ACC112 (cell line): ENCODE measurements around the gene ITPR1.

Experiments
- H2AFZ ChIP-seq: fragments of 200-600 bp; sonication (generic); one replicate; pipeline ENCODE4 v1.6.0; 2017; ENCODE audit warnings: antibody characterized with exemption, low read length; ENCODE audit not compliant: unreplicated experiment
- H3K27ac ChIP-seq: fragments of 200-600 bp; sonication (generic); 2 replicates; pipeline ENCODE4 v1.5.1; 2014; ENCODE audit warnings: low read depth, mild to moderate bottlenecking, antibody characterized with exemption, low read length, moderate library complexity
- H3K27me3 ChIP-seq: fragments of 200-600 bp; sonication (generic); 2 replicates; pipeline ENCODE4 v1.6.1; 2014; ENCODE audit warnings: mild to moderate bottlenecking, antibody characterized with exemption, low read length, moderate library complexity, mixed read lengths; ENCODE audit not compliant: insufficient read depth
- H3K36me3 ChIP-seq: fragments of 200-600 bp; sonication (generic); 2 replicates; pipeline ENCODE4 v1.6.1; 2016; ENCODE audit warnings: mild to moderate bottlenecking, antibody characterized with exemption, low read length, moderate library complexity, mixed read lengths; ENCODE audit not compliant: insufficient read depth
- H3K4me1 ChIP-seq: fragments of 200-600 bp; sonication (generic); one replicate; pipeline ENCODE4 v1.6.1; 2016; ENCODE audit warnings: low read length, mixed read lengths; ENCODE audit not compliant: insufficient read depth, unreplicated experiment, control insufficient read depth
- H3K4me3 ChIP-seq: fragments of 200-600 bp; sonication (generic); 2 replicates; pipeline ENCODE4 v1.5.1; 2014; ENCODE audit warnings: mild to moderate bottlenecking, low read depth, low read length
- H3K79me2 ChIP-seq: fragments of 200-600 bp; sonication (generic); one replicate; pipeline ENCODE4 v1.6.0; 2016; ENCODE audit warnings: low read length; ENCODE audit not compliant: control insufficient read depth, unreplicated experiment, insufficient read depth

Gene ITPR1

GRCh38 chr3:4670352-4670751 is 177.2 kb downstream of the ITPR1 start:
- no peaks in the 10 kb centered on the region for H3K79me2 ChIP-seq
- H3K4me3 ChIP-seq, result no peak overlapping the region
- no peak overlapping the region for H3K27ac ChIP-seq
- H2AFZ ChIP-seq, result no peak overlapping the region
- peaks cover 3% of the 10 kb centered on the region; the same call in 1 of the 2 replicates for H3K36me3 ChIP-seq
- H3K4me1 ChIP-seq, result peaks cover 9% of the 10 kb centered on the region
- no peaks in the 10 kb centered on the region for H3K27me3 ChIP-seq

- H3K79me2 ChIP-seq, result no peaks in the 10 kb centered on the region
These were observed 179.7 kb downstream of the ITPR1 start for GRCh38 chr3:4672725-4673275.

GRCh38 chr3:4674216-4674615 is 181.1 kb downstream of the ITPR1 start:
- peaks cover 3% of the 10 kb centered on the region; the same call in 1 of the 2 replicates for H3K36me3 ChIP-seq
- H3K4me1 ChIP-seq, result peaks cover 9% of the 10 kb centered on the region
- H3K4me3 ChIP-seq, result no peak overlapping the region
- peak overlapping the region; percentile 53 for H3K27ac ChIP-seq
- H3K79me2 ChIP-seq, result no peaks in the 10 kb centered on the region
- peak overlapping the region; percentile 37 for H2AFZ ChIP-seq
- H3K27me3 ChIP-seq, result no peaks in the 10 kb centered on the region

More at GRCh38 chr3:4672725-4673275, 179.7 kb downstream of the ITPR1 start:
- H3K4me1 ChIP-seq, result peaks cover 9% of the 10 kb centered on the region
- no peak overlapping the region for H3K4me3 ChIP-seq
- no peaks in the 10 kb centered on the region for H3K27me3 ChIP-seq
- H3K36me3 ChIP-seq, result peaks cover 3% of the 10 kb centered on the region; the same call in 1 of the 2 replicates
- H2AFZ ChIP-seq, result no peak overlapping the region
- no peak overlapping the region for H3K27ac ChIP-seq

- Histone ChIP-seq H3K27me3 (no peaks in the 10 kb centered on the region), H3K36me3 (peaks cover 3% of the 10 kb centered on the region; the same call in 1 of the 2 replicates), H3K79me2 (no peaks in the 10 kb centered on the region), H3K4me3 (no peak overlapping the region), H2AFZ (no peak overlapping the region), H3K4me1 (peaks cover 14% of the 10 kb centered on the region), H3K27ac (no peak overlapping the region)
These were observed 182.6 kb downstream of the ITPR1 start for GRCh38 chr3:4675704-4676103.

- Histone ChIP-seq H3K27me3 (no peaks in the 10 kb centered on the region), H2AFZ (no peak overlapping the region), H3K4me1 (peaks cover 19% of the 10 kb centered on the region), H3K79me2 (no peaks in the 10 kb centered on the region), H3K4me3 (no peak overlapping the region), H3K27ac (no peak overlapping the region), H3K36me3 (no peaks in the 10 kb centered on the region)
These were observed 185.2 kb downstream of the ITPR1 start for GRCh38 chr3:4678320-4678719.

- no peaks in the 10 kb centered on the region for H3K27me3 ChIP-seq
- H3K4me3 ChIP-seq, result no peak overlapping the region
- H3K27ac ChIP-seq, result no peak overlapping the region
- no peaks in the 10 kb centered on the region for H3K79me2 ChIP-seq
- peaks cover 10% of the 10 kb centered on the region for H3K4me1 ChIP-seq
- H2AFZ ChIP-seq, result no peak overlapping the region
- no peaks in the 10 kb centered on the region for H3K36me3 ChIP-seq
These were observed 187.1 kb downstream of the ITPR1 start for GRCh38 chr3:4680227-4680691.

GRCh38 chr3:4680871-4681300 is 187.7 kb downstream of the ITPR1 start:
- no peaks in the 10 kb centered on the region for H3K79me2 ChIP-seq
- H3K27me3 ChIP-seq, result no peaks in the 10 kb centered on the region
- H3K36me3 ChIP-seq, result no peaks in the 10 kb centered on the region
- H3K4me1 ChIP-seq, result peaks cover 10% of the 10 kb centered on the region
- H3K27ac ChIP-seq, result no peak overlapping the region
- H2AFZ ChIP-seq, result no peak overlapping the region
- no peak overlapping the region for H3K4me3 ChIP-seq

GRCh38 chr3:4681301-4681700 is 188.2 kb downstream of the ITPR1 start:
- Histone ChIP-seq H3K27me3 (no peaks in the 10 kb centered on the region), H3K27ac (no peak overlapping the region), H3K36me3 (no peaks in the 10 kb centered on the region), H3K4me1 (peaks cover 10% of the 10 kb centered on the region), H3K79me2 (no peaks in the 10 kb centered on the region), H2AFZ (no peak overlapping the region), H3K4me3 (no peak overlapping the region)

GRCh38 chr3:4684117-4684516 is 191.0 kb downstream of the ITPR1 start:
- Histone ChIP-seq H3K4me1 (peaks cover 10% of the 10 kb centered on the region), H3K79me2 (no peaks in the 10 kb centered on the region), H3K27ac (no peak overlapping the region), H3K27me3 (no peaks in the 10 kb centered on the region), H3K36me3 (no peaks in the 10 kb centered on the region), H2AFZ (no peak overlapping the region), H3K4me3 (no peak overlapping the region)

- Histone ChIP-seq H3K27ac (no peak overlapping the region), H3K27me3 (no peaks in the 10 kb centered on the region), H2AFZ (no peak overlapping the region), H3K4me3 (no peak overlapping the region), H3K79me2 (no peaks in the 10 kb centered on the region), H3K4me1 (peaks cover 10% of the 10 kb centered on the region), H3K36me3 (no peaks in the 10 kb centered on the region)
These were observed 191.8 kb downstream of the ITPR1 start for GRCh38 chr3:4684976-4685375.

- Histone ChIP-seq H2AFZ (no peak overlapping the region), H3K27me3 (no peaks in the 10 kb centered on the region), H3K27ac (no peak overlapping the region), H3K4me1 (peaks cover 5% of the 10 kb centered on the region), H3K4me3 (no peak overlapping the region), H3K36me3 (no peaks in the 10 kb centered on the region), H3K79me2 (no peaks in the 10 kb centered on the region)
These were observed 192.7 kb downstream of the ITPR1 start for GRCh38 chr3:4685673-4686345.
